ENCODE measurements around the gene TSC1. TPM values are rescaled to one million over a fixed set of nuclear protein-coding genes. Genes with fewer than 3 reads are reported as not detected.

Gene TSC1
- total and polyA plus RNA-seq, 7 donors = 4.2 to 55.9 (median 35.3) TPM

DNA sequence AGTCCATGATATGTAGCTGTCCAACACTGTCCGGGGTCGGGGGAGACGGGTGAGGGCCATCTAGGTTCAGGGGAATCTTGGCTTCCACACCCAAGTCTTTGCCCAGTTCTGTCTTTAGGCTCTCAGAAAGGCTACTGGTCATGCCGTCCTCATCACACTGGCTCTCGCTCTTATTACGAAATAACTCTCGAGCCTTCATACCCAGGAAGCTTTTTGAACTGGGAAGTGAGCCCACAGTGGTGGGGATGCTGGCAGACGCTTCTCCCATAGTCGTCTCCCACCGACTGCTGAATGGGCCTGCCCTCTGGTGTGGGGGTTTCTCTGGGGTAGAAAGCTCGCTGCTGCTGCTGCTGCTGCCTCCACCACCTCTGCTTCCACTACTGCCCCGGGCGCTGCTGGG is 48.2 kb downstream of the TSC1 start:
- Histone ChIP-seq H3K36me3 (peaks cover 29 to 97% (median 56%) of the 10 kb centered on the region in 4 donors), H3K9me3 (no peaks in the 10 kb centered on the region), H3K27me3 (no peaks in the 10 kb centered on the region), H3K4me1 (peaks cover 0 to 4% (median 0%) of the 10 kb centered on the region in 4 donors), H3K27ac (no peak overlapping the region), H3K4me3 (no peak overlapping the region)
- TF ChIP-seq CTCF (IDR thresholded peaks at IDR 0.05) (no peak), POLR2AphosphoS5 (IDR thresholded peaks at IDR 0.05) (no peak), EP300 (IDR thresholded peaks at IDR 0.05) (no peak), POLR2A (IDR thresholded peaks at IDR 0.05) (no peak)
- no peak for DNase-seq
- intact Hi-C loops (cut with DNase I) = no loop called here
- WGBS, 2 donors = 94 to 96% methylated on average over 13 of the region's 13 CpGs

- TF ChIP-seq POLR2A (IDR thresholded peaks at IDR 0.05) (no peak), CTCF (IDR thresholded peaks at IDR 0.05) (no peak), EP300 (IDR thresholded peaks at IDR 0.05) (no peak), POLR2AphosphoS5 (IDR thresholded peaks at IDR 0.05) (no peak)
- no peak overlapping the region for H3K27ac ChIP-seq
- DNase-seq = no peak
- H3K9me3 ChIP-seq = no peaks in the 10 kb centered on the region
- peaks cover 29 to 95% (median 45%) of the 10 kb centered on the region in 4 donors for H3K36me3 ChIP-seq
- intact Hi-C loops (cut with DNase I) = no loop called here
- WGBS, 2 donors = 56 to 79% methylated on average over 9 of the region's 9 CpGs
- no peak overlapping the region for H3K4me3 ChIP-seq
- H3K27me3 ChIP-seq = no peaks in the 10 kb centered on the region
- peaks cover 0 to 4% (median 0%) of the 10 kb centered on the region in 4 donors for H3K4me1 ChIP-seq
These were observed 49.3 kb downstream of the TSC1 start for GRCh38 chr9:132894862-132895835.

DNA sequence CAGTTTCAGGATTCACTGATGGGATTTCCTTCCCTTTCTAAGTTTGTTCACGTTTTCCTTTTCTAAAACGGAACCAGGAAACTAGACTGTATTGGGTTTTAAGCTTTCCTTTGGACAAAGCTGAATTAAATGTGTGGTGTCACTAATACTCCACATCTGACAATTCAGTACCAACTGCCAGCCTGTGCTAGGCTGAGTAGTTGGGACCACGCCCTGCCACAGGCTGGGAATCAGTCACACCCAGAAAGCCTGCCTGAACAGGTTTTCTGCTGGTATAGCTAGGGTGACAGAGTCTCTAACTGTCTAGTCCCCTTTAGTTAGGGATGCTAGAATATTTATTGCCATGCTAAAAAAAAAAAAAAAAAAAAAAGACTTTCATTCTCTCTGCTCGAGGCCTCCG is 50.1 kb downstream of the TSC1 start:
- H3K27ac ChIP-seq = no peak overlapping the region

GRCh38 chr9:132892400-132892799 is 52.0 kb downstream of the TSC1 start:
- Histone ChIP-seq H3K9me3 (no peaks in the 10 kb centered on the region), H3K27me3 (no peaks in the 10 kb centered on the region), H3K4me1 (peaks cover 0 to 4% (median 0%) of the 10 kb centered on the region in 4 donors), H3K36me3 (peaks cover 23 to 89% (median 25%) of the 10 kb centered on the region in 4 donors), H3K27ac (no peak overlapping the region), H3K4me3 (no peak overlapping the region)
- 85 to 86% methylated on average over 9 of the region's 9 CpGs for WGBS, 2 donors
- TF ChIP-seq CTCF (IDR thresholded peaks at IDR 0.05) (no peak), POLR2AphosphoS5 (IDR thresholded peaks at IDR 0.05) (no peak), POLR2A (IDR thresholded peaks at IDR 0.05) (no peak), EP300 (IDR thresholded peaks at IDR 0.05) (no peak)
- intact Hi-C loops (cut with DNase I) = no loop called here
- no peak for DNase-seq

More for the DNA sequence above, 50.1 kb downstream of the TSC1 start:
- intact Hi-C loops (cut with DNase I) = no loop called here
- Histone ChIP-seq H3K4me1 (peaks cover 0 to 4% (median 0%) of the 10 kb centered on the region in 4 donors), H3K27me3 (no peaks in the 10 kb centered on the region), H3K4me3 (no peak overlapping the region), H3K36me3 (peaks cover 29 to 93% (median 38%) of the 10 kb centered on the region in 4 donors), H3K9me3 (no peaks in the 10 kb centered on the region)
- WGBS, 2 donors = 17 to 71% methylated on average over 5 of the region's 5 CpGs
- no peak for DNase-seq
- TF ChIP-seq POLR2AphosphoS5 (IDR thresholded peaks at IDR 0.05) (no peak), EP300 (IDR thresholded peaks at IDR 0.05) (no peak), POLR2A (IDR thresholded peaks at IDR 0.05) (no peak), CTCF (IDR thresholded peaks at IDR 0.05) (no peak)
